ENCODE measurements around the gene ROM1.
A peak's percentile ranks its signal among the peaks of the same experiment; 100 is the strongest.

ROM1 gene

GRCh38 chr11:62652161-62653006 lies 39.3 kb downstream of the ROM1 start:
- DNase-seq, result no peak

- no peak for DNase-seq
Measured at GRCh38 chr11:62654297-62654696, 41.2 kb downstream of the ROM1 start.

- DNase-seq, result no peak
Measured at GRCh38 chr11:62656796-62657429, 43.9 kb downstream of the ROM1 start.

GRCh38 chr11:62664405-62665074 lies 51.5 kb downstream of the ROM1 start:
- DNase-seq, result peak; percentile 66
